Testis (tissue), 3 donors: ENCODE results near the gene TROAP. TPM values are rescaled to one million over a fixed set of nuclear protein-coding genes. Genes with fewer than 3 reads are reported as not detected.
A peak's percentile ranks its signal among the peaks of the same experiment; 100 is the strongest.
"Not testable (repeated sequence)": the region's sequence is repeated elsewhere in the genome, so short reads cannot be mapped to it uniquely, and the experiment has no call there.

Experiments used
- DNase-seq: peaks from one replicate; pipeline ENCODE4 v3.0.0-alpha.2; 2019
- H3K27ac ChIP-seq, 2 donors: fragments of 200-600 bp; sonication (generic); one replicate each; pipeline ENCODE4 v1.5.1; 2019
- H3K27me3 ChIP-seq: fragments of 200-600 bp; sonication (generic); one replicate; pipeline ENCODE4 v1.5.1; 2019
- H3K36me3 ChIP-seq: fragments of 200-600 bp; sonication (generic); one replicate; pipeline ENCODE4 v1.5.1; 2017; ENCODE audit warnings: low read depth; ENCODE audit errors: missing control alignments
- H3K4me1 ChIP-seq: fragments of 200-600 bp; sonication (generic); one replicate; pipeline ENCODE4 v1.5.1; 2019
- H3K4me3 ChIP-seq, 2 donors: fragments of 200-600 bp; sonication (generic); one replicate each; pipeline ENCODE4 v1.5.1; 2017 to 2019
- H3K9me3 ChIP-seq: fragments of 200-600 bp; sonication (generic); one replicate; pipeline ENCODE4 v1.5.1; 2017
- POLR2A ChIP-seq: fragments of 450-650 bp; IDR thresholded peaks from one replicate; pipeline ENCODE4 v1.6.1; 2017; ENCODE audit warnings: antibody characterized with exemption, mild to moderate bottlenecking, moderate library complexity
- WGBS, 2 donors: methylation state at CpG; one replicate each; pipeline ENCODE4 v1.1.5; 2018; 5-methylcytosine and 5-hydroxymethylcytosine counted together
- intact Hi-C: fragments of 100-400 bp; cut with DNase I; formaldehyde crosslinking; loops from one replicate; pipeline ENCODE4 v1.15.1; 2023; ENCODE audit warnings: low total_unique reads
- polyA plus RNA-seq: library from polyadenylated mRNA; stranded (reverse); fragments of 350-450 nt; fragmentation: Illumina TruSeq; extraction: RNeasy Lipid Tissue Mini Kit (QIAGEN cat#74804); gene quantifications from one replicate; pipeline ENCODE4 v1.2.3, GENCODE V29; 2014; ENCODE audit warnings: low read depth, low replicate concordance; ENCODE audit not compliant: insufficient read depth
- total RNA-seq, 2 donors: library from RNA; depleted of rRNA; stranded (reverse); fragments of >200 nt; gene quantifications; one replicate each; pipeline ENCODE4 v1.2.3, GENCODE V29; 2016
- TF ChIP-seq, protein P1 (sequence below), 3 experiments: fragments of 450-650 bp in 2 of 3; fragments of 200-600 bp in 1 of 3; sonication (generic) in 1 of 3; IDR thresholded peaks; one replicate each; pipeline ENCODE4 v1.5.1; 2016 to 2019; ENCODE audit warnings: antibody characterized with exemption in 3 of 3, mild to moderate bottlenecking in 2 of 3, moderate library complexity in 1 of 3

Gene TROAP
- total and polyA plus RNA-seq, 3 donors from 2014 or later = 22.8 to 61.7 (median 36.1) TPM

DNA sequence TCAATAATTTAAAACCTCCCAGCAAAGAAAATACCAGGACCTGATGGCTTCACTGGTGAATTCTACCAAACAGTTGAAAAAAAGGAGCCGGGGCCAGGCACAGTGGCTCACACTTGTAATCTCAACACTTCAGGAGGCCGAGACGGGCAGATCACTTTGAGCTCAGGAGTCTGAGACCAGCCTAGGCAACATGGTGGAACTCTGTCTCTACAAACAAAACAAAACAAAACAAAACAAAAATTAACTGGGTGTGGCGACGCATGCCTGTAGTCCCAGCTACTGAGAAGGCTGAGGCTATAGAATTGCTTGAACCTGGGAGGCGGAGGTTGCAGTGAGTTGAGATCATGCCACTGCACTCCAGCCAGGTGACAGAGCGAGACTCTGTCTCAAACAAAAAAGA, 13.7 kb upstream of the TROAP start:
- no peak overlapping the region for H3K27ac ChIP-seq
- no peak overlapping the region for H3K4me3 ChIP-seq
- 87 to 96% methylated on average over 7 of the region's 7 CpGs for WGBS, 2 donors
- intact Hi-C loops = no loop called here
- no peaks in the 10 kb centered on the region for H3K4me1 ChIP-seq
- H3K27me3 ChIP-seq = no peaks in the 10 kb centered on the region
- no peaks in the 10 kb centered on the region for H3K9me3 ChIP-seq
- TF ChIP-seq, protein P1, sequence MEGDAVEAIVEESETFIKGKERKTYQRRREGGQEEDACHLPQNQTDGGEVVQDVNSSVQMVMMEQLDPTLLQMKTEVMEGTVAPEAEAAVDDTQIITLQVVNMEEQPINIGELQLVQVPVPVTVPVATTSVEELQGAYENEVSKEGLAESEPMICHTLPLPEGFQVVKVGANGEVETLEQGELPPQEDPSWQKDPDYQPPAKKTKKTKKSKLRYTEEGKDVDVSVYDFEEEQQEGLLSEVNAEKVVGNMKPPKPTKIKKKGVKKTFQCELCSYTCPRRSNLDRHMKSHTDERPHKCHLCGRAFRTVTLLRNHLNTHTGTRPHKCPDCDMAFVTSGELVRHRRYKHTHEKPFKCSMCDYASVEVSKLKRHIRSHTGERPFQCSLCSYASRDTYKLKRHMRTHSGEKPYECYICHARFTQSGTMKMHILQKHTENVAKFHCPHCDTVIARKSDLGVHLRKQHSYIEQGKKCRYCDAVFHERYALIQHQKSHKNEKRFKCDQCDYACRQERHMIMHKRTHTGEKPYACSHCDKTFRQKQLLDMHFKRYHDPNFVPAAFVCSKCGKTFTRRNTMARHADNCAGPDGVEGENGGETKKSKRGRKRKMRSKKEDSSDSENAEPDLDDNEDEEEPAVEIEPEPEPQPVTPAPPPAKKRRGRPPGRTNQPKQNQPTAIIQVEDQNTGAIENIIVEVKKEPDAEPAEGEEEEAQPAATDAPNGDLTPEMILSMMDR (IDR thresholded peaks at IDR 0.05) = no peak
- no peak for TF ChIP-seq POLR2A
- H3K36me3 ChIP-seq = no peaks in the 10 kb centered on the region
- DNase-seq = no peak

- H3K4me1 ChIP-seq, H3K27me3 ChIP-seq, H3K27ac ChIP-seq, H3K4me3 ChIP-seq, DNase-seq, H3K36me3 ChIP-seq, H3K9me3 ChIP-seq, intact Hi-C loops: not testable (repeated sequence)
- 81 to 86% methylated on average over 2 to 3 of the region's 3 CpGs for WGBS, 2 donors
These were observed 12.5 kb upstream of the TROAP start for GRCh38 chr12:49310451-49311000.

GRCh38 chr12:49314811-49315210, 8.2 kb upstream of the TROAP start:
- intact Hi-C loops = no loop called here
- H3K36me3 ChIP-seq = no peaks in the 10 kb centered on the region
- no peak overlapping the region for H3K27ac ChIP-seq
- TF ChIP-seq, protein P1 (IDR thresholded peaks at IDR 0.05) = no peak
- 83 to 96% methylated on average over 1 of the region's 1 CpG for WGBS, 2 donors
- DNase-seq = no peak
- H3K4me1 ChIP-seq = no peaks in the 10 kb centered on the region
- H3K4me3 ChIP-seq = no peak overlapping the region
- H3K9me3 ChIP-seq = no peaks in the 10 kb centered on the region
- H3K27me3 ChIP-seq = no peaks in the 10 kb centered on the region

- H3K36me3 ChIP-seq, DNase-seq, H3K27me3 ChIP-seq, H3K4me1 ChIP-seq, intact Hi-C loops, H3K27ac ChIP-seq, H3K9me3 ChIP-seq, H3K4me3 ChIP-seq: not testable (repeated sequence)
- 95 to 99% methylated on average over 10 of the region's 10 CpGs for WGBS, 2 donors
These were observed 5.9 kb upstream of the TROAP start for GRCh38 chr12:49317118-49317517.

DNA sequence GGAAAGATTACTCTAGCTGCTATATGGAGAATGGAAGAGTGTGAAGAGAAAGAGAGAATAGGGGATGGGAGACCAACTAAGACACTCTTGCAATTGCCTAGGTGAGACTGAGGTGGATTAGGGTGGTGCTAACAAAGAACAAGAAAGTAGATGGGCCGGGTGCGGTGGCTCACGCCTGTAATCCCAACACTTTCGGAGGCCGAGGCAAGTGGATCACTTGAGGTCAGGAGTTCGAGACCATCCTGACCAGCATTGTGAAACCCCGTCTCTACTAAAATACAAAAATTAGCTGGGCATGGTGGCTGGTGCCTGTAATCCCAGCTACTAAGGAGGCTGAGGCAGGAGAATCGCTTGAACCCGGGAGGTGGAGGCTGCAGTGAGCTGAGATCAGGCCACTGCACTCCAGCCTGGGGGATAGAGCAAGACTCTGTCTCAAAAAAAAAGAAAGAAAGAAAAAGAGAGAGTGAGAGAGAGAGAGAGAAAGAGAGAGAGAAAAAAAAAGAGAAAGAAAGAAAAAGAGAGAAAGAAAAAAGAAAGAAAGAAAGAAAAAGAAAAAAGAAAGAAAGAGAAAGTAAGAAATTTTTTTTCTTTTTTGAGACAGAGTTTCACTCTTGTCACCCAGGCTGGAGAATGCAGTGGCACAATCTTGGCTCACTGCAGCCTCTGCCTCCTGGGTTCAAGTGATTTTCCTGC, 2.5 kb upstream of the TROAP start:
- H3K9me3 ChIP-seq, H3K4me3 ChIP-seq, H3K4me1 ChIP-seq, H3K36me3 ChIP-seq, intact Hi-C loops, H3K27me3 ChIP-seq, DNase-seq, H3K27ac ChIP-seq: not testable (repeated sequence)
- WGBS, 2 donors = 84 to 90% methylated on average over 9 of the region's 9 CpGs

DNA sequence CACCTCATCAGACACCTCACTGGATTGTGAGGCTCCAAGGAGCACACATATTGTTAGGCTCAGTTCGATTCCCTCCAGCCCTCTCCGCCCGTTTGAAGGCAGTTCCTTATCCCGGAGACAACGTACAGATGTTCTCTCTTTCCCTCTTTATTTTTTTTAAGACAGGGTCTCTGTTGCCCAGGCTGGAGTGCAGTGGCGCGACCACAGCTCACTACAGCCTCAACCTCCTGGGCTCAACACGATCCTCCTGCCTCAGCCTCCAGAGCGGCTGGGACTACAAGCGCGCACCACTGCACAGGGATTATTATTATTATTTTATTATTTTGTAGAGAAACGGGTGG, 718 bp upstream of the TROAP start:
- 27 to 35% methylated on average over 12 of the region's 12 CpGs for WGBS, 2 donors
- no peak for DNase-seq
- H3K9me3 ChIP-seq = no peaks in the 10 kb centered on the region
- H3K27ac ChIP-seq = peak overlapping the region; percentile 35 to 36
- no peaks in the 10 kb centered on the region for H3K36me3 ChIP-seq
- peak overlapping the region; percentile 61 to 73 for H3K4me3 ChIP-seq
- intact Hi-C loops = no loop called here
- H3K27me3 ChIP-seq = no peaks in the 10 kb centered on the region
- TF ChIP-seq, protein P1 (IDR thresholded peaks at IDR 0.05) = no peak
- no peak for TF ChIP-seq POLR2A
- H3K4me1 ChIP-seq = no peaks in the 10 kb centered on the region
